CD4-positive, alpha-beta T cell treated with Interleukin-21 for 1 hour (primary cell): ENCODE results near the gene ZMYND12.

Experiments used
- DNase-seq: peaks from one replicate; pipeline ENCODE4 v3.0.0-alpha.2; 2020

Gene ZMYND12

DNA sequence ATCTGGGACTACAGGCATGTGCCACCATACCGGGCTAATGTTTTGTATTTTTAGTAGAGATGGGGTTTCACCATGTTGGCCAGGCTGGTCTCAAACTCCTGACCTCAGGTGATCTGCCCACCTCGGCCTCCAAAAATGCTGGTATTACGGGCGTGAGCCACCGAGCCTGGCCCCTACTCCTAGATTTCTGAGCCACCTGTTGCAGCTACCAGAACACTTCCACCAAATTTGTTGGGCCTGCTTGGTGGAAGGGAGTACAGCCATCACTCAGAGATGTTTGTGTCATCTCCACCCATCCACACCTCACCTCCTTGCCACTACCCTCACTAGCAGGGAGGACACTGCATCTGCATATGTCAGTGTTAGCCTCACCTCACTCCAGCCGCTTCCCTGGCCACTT, 69.8 kb downstream of the ZMYND12 start:
- DNase-seq: no peak

DNA sequence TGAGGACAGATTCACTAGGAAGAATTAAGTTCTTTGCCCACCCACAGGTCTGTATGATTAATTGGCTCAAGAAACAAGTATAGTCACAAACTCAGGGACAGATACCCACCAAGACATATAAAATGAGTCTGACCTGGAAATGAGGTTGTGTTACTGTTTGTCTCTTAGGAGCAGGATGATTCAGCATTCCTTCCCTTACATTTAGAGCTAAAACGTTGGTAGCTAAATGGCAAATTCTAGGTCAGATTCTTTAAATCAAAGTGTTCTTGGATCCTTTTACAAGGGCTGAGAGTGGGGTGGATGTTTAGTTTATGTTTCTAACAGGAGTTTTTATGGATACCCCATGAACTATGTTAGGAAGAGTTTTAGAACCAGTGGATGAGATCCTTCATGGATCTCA, 70.5 kb downstream of the ZMYND12 start:
- no peak for DNase-seq

DNA sequence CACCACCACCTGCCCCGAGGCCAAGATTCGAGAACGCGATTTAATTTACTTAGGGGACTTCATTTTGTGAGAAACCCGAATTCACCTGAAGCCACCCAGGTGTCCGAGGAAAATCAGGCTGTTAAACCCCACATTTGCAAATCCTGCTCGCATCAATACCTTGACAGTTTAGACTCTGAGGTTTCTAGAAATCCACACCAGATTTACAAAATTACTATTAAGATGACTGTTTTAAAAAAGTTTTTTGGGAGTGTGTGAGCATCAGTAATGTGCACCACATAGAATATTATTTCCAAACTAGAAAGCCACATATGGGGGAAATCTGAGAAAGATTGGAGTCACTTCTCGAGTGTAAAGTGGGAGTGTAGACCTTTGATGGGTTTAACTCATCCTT, 74.5 kb downstream of the ZMYND12 start:
- no peak for DNase-seq

DNA sequence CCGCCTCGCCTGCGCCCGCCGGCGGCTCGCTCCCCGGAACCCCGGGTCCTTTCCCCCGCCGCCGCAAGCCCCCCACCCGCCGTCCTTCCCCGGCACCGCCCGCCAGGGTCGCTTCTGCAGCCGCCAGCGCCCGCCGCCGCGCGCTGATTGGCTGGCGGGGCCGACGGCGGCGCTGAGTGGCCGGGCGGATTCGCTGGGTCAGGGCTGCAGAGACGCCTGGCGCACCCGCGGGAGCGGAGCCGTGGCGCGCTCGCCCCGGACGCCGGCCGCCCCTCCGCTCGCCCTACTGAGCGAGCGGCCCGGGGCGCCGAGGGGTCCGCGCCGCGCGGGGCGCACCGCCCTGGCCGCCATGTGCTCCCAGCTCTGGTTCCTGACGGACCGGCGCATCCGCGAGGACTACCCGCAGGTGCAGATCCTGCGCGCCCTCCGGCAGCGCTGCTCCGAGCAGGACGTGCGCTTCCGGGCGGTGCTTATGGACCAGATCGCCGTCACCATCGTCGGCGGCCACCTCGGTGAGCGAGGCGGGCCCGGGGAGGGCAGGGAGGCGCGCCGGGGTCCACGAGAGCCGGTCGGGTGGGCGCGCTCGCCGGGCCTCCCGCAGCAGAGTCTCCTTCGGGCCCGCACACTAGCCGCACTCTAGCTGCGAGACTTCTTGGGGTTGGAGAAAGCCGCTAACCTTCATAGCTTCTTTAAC, 75.1 kb downstream of the ZMYND12 start, which contains the start of gene RIMKLA:
RIMKLA (plus strand) TSS at position 207 of the 694 bp plus-strand sequence; CDS start at position 350, 143 bp downstream.
- peak; percentile 30 for DNase-seq
